IMR-90 (cell line): Measurements from ENCODE around the gene BTBD18. TPM values are rescaled to one million over a fixed set of nuclear protein-coding genes. Genes with fewer than 3 reads are reported as not detected.
A peak's percentile ranks its signal among the peaks of the same experiment; 100 is the strongest.

Source experiments
- ATAC-seq: fragments of 200-7000 bp; cut with Tn5 transposase; 2 replicates; pipeline ENCODE4 v1.9.1; 2020; ENCODE audit warnings: low read depth, mild to moderate bottlenecking, moderate library complexity
- BruUV-seq: library from RNA; stranded (reverse); fragments of 400-500 nt; replicated peaks from 2 replicates; lab custom pipeline; 2021; lab: Mats Ljungman, UMichigan
- CTCF ChIA-PET: fragments of 300-600 bp; formaldehyde crosslinking; extraction: SDS; loops from one replicate; lab custom pipeline; 2021; ENCODE audit warnings: antibody characterized with exemption; lab: Yijun Ruan, JAX
- POLR2A ChIA-PET: fragments of 300-600 bp; sonication (Branson Sonifier 250); formaldehyde crosslinking; loops from one replicate; lab custom pipeline; 2022; ENCODE audit warnings: antibody characterized with exemption; ENCODE audit not compliant: unreplicated experiment; lab: Charles Lee
- DNase-seq: peaks from one replicate; pipeline ENCODE4 v3.0.0; 2013
- H2AFZ ChIP-seq: replicated peaks from 2 replicates; pipeline ENCODE3; 2013; ENCODE audit warnings: low read length, mild to moderate bottlenecking; ENCODE audit not compliant: poor library complexity
- H2AK5ac ChIP-seq: 2 replicates; pipeline ENCODE4 v1.6.1; 2013; ENCODE audit warnings: low read depth, low read length, inconsistent platforms
- H2AK9ac ChIP-seq: replicated peaks from 2 replicates; pipeline ENCODE3; 2013; ENCODE audit warnings: mild to moderate bottlenecking, low read depth, low read length, moderate library complexity; ENCODE audit not compliant: poor library complexity
- H2BK120ac ChIP-seq: 2 replicates; pipeline ENCODE4 v1.6.1; 2013; ENCODE audit warnings: low read depth, low read length, inconsistent platforms
- H2BK15ac ChIP-seq: 3 replicates; pipeline ENCODE4 v1.6.1; 2013; ENCODE audit warnings: low read depth, low read length, inconsistent platforms
- H2BK20ac ChIP-seq: 2 replicates; pipeline ENCODE4 v1.6.1; 2013; ENCODE audit warnings: low read depth, mild to moderate bottlenecking, inconsistent platforms, low read length, moderate library complexity
- H2BK5ac ChIP-seq: 2 replicates; pipeline ENCODE4 v1.6.1; 2013; ENCODE audit warnings: mild to moderate bottlenecking, low read depth, low read length, inconsistent platforms; ENCODE audit not compliant: poor library complexity, severe bottlenecking
- H3K14ac ChIP-seq: replicated peaks from 2 replicates; pipeline ENCODE4 v1.6.1; 2013; ENCODE audit warnings: low read depth, low read length, inconsistent platforms
- H3K18ac ChIP-seq: 2 replicates; pipeline ENCODE4 v1.6.1; 2013; ENCODE audit warnings: low read depth, low read length, control low read depth
- H3K23ac ChIP-seq: 2 replicates; pipeline ENCODE4 v1.6.1; 2013; ENCODE audit warnings: low read depth, low read length, inconsistent platforms
- H3K27ac ChIP-seq: 2 replicates; pipeline ENCODE4 v1.5.1; 2013; ENCODE audit warnings: mild to moderate bottlenecking, control low read depth, low read length; ENCODE audit not compliant: insufficient read depth
- H3K27me3 ChIP-seq: 2 replicates; pipeline ENCODE4 v1.6.1; 2013; ENCODE audit warnings: low read length; ENCODE audit not compliant: control insufficient read depth, insufficient read depth
- H3K36me3 ChIP-seq: 2 replicates; pipeline ENCODE4 v1.6.1; 2013; ENCODE audit warnings: low read length, mixed read lengths; ENCODE audit not compliant: control insufficient read depth, insufficient read depth
- H3K4ac ChIP-seq: 2 replicates; pipeline ENCODE4 v1.6.1; 2013; ENCODE audit warnings: low read depth, low read length, inconsistent platforms
- H3K4me1 ChIP-seq: 2 replicates; pipeline ENCODE4 v1.6.1; 2013; ENCODE audit warnings: low read length, mixed read lengths; ENCODE audit not compliant: control insufficient read depth, insufficient read depth
- H3K4me2 ChIP-seq: 2 replicates; pipeline ENCODE4 v1.6.1; 2013; ENCODE audit warnings: low read depth, mild to moderate bottlenecking, control low read depth, low read length, moderate library complexity
- H3K4me3 ChIP-seq: 2 replicates; pipeline ENCODE4 v1.5.1; 2013; ENCODE audit warnings: low read depth, mild to moderate bottlenecking, control low read depth, low read length, moderate library complexity; ENCODE audit not compliant: insufficient read depth
- H3K56ac ChIP-seq: 2 replicates; pipeline ENCODE4 v1.6.1; 2013; ENCODE audit warnings: low read length, inconsistent platforms; ENCODE audit not compliant: insufficient read depth; ENCODE audit errors: extremely low read depth
- H3K79me1 ChIP-seq, 2 experiments: 2 replicates each; pipeline ENCODE4 v1.6.1; 2013; ENCODE audit warnings: low read length in 2 of 2, inconsistent platforms in 1 of 2, low read depth in 1 of 2
- H3K9ac ChIP-seq: 2 replicates; pipeline ENCODE4 v1.6.1; 2013; ENCODE audit warnings: low read depth, low read length, control low read depth
- H3K9me1 ChIP-seq: 2 replicates; pipeline ENCODE4 v1.6.1; 2013; ENCODE audit warnings: low read length, inconsistent platforms; ENCODE audit not compliant: insufficient read depth
- H3K9me3 ChIP-seq: 2 replicates; pipeline ENCODE4 v1.6.1; 2013; ENCODE audit warnings: low read length; ENCODE audit not compliant: control insufficient read depth, insufficient read depth
- H4K20me1 ChIP-seq: 2 replicates; pipeline ENCODE4 v1.6.1; 2013; ENCODE audit warnings: low read length, inconsistent platforms; ENCODE audit not compliant: insufficient read depth
- H4K5ac ChIP-seq: 2 replicates; pipeline ENCODE4 v1.6.1; 2013; ENCODE audit warnings: mild to moderate bottlenecking, low read depth, low read length, control low read depth
- H4K8ac ChIP-seq, 2 experiments: 2 replicates each; pipeline ENCODE4 v1.6.1; 2013; ENCODE audit warnings: low read depth in 2 of 2, low read length in 2 of 2, control low read depth in 1 of 2, inconsistent platforms in 1 of 2
- H4K91ac ChIP-seq: 2 replicates; pipeline ENCODE4 v1.6.1; 2013; ENCODE audit warnings: low read depth, low read length, inconsistent platforms; ENCODE audit not compliant: insufficient read depth
- CHD1 ChIP-seq: IDR thresholded peaks from 2 replicates; pipeline ENCODE4 v1.6.1; 2012; ENCODE audit warnings: low read depth, low read length, improper control_type of control experiment
- FOS ChIP-seq: fragments of 150-350 bp; IDR thresholded peaks from 2 replicates; pipeline ENCODE4 v1.6.1; 2016; ENCODE audit warnings: low read depth, low read length
- MAFK ChIP-seq: IDR thresholded peaks from 2 replicates; pipeline ENCODE4 v1.6.1; 2012; ENCODE audit warnings: low read depth, low read length, improper control_type of control experiment
- MAZ ChIP-seq: IDR thresholded peaks from 2 replicates; pipeline ENCODE4 v1.6.1; 2012; ENCODE audit warnings: low read depth, mild to moderate bottlenecking, low read length, improper control_type of control experiment, moderate library complexity, borderline replicate concordance
- NFE2L2 ChIP-seq: fragments of 150-350 bp; IDR thresholded peaks from 2 replicates; pipeline ENCODE4 v1.6.1; 2016; ENCODE audit warnings: low read depth, mild to moderate bottlenecking, low read length
- POLR2A ChIP-seq: IDR thresholded peaks from 2 replicates; pipeline ENCODE4 v1.6.1; 2012; ENCODE audit warnings: mild to moderate bottlenecking, low read depth, low read length
- RAD21 ChIP-seq: IDR thresholded peaks from 2 replicates; pipeline ENCODE4 v1.6.1; 2012; ENCODE audit warnings: low read length, improper control_type of control experiment
- RCOR1 ChIP-seq: IDR thresholded peaks from 2 replicates; pipeline ENCODE4 v1.6.1; 2012; ENCODE audit warnings: mild to moderate bottlenecking, low read length, improper control_type of control experiment; ENCODE audit not compliant: insufficient replicate concordance
- RFX5 ChIP-seq: IDR thresholded peaks from 2 replicates; pipeline ENCODE4 v1.8.0; 2012; ENCODE audit warnings: low read depth, mild to moderate bottlenecking, low read length, moderate library complexity
- SMC3 ChIP-seq: fragments of 150-350 bp; IDR thresholded peaks from 2 replicates; pipeline ENCODE4 v1.6.1; 2016; ENCODE audit warnings: low read depth, mild to moderate bottlenecking, antibody characterized with exemption, low read length, moderate library complexity
- WGBS, 2 experiments: methylation state at CpG; one replicate each; pipeline versions ENCODE4 v1.1.5 to v1.1.7; 2013; ENCODE audit warnings: missing lambda C conversion rate in 2 of 2; ENCODE audit not compliant: insufficient read length in 1 of 2; ENCODE audit errors: extremely low coverage in 2 of 2; 5-methylcytosine and 5-hydroxymethylcytosine counted together
- dilution Hi-C: fragments of 300-500 bp; cut with HindIII; formaldehyde crosslinking; loops from one replicate; pipeline ENCODE4 v1.14.3; 2018; ENCODE audit warnings: low sequenced_read_pairs; ENCODE audit not compliant: unreplicated experiment
- in situ Hi-C: fragments of 300-500 bp; cut with MboI; formaldehyde crosslinking; loops from 3 replicates; pipeline ENCODE4 v1.14.3; 2019; ENCODE audit warnings: low sequenced_read_pairs, inconsistent platforms, mixed read lengths
- intact Hi-C: fragments of 100-400 bp; cut with micrococcal nuclease; formaldehyde crosslinking; loops from 2 replicates; pipeline ENCODE4 v1.10.0; 2022
- polyA plus RNA-seq, 3 experiments: library from polyadenylated mRNA; depleted of rRNA; stranded (reverse); fragments of >200 nt; gene quantifications; 2 replicates each; pipeline ENCODE4 v1.2.3, GENCODE V29; 2012; ENCODE audit warnings: low replicate concordance in 1 of 3
- total RNA-seq: library from RNA; depleted of rRNA; stranded (reverse); fragments of >200 nt; gene quantifications from 2 replicates; pipeline ENCODE4 v1.2.3, GENCODE V29; 2012
- TF ChIP-seq, protein P1 (sequence below): conservative IDR thresholded peaks from 2 replicates; pipeline ENCODE4 v1.5.1; 2012; ENCODE audit warnings: mild to moderate bottlenecking, low read depth, low read length, improper control_type of control experiment
- TF ChIP-seq, protein P2 (sequence below): fragments of 150-350 bp; IDR thresholded peaks from 2 replicates; pipeline ENCODE4 v1.6.1; 2017; ENCODE audit warnings: mild to moderate bottlenecking, antibody characterized with exemption, low read length, low read depth

BTBD18 gene
- total and polyA plus RNA-seq, 2 of the 4 experiments (the other 2 are of a cell fraction): not detected

DNA sequence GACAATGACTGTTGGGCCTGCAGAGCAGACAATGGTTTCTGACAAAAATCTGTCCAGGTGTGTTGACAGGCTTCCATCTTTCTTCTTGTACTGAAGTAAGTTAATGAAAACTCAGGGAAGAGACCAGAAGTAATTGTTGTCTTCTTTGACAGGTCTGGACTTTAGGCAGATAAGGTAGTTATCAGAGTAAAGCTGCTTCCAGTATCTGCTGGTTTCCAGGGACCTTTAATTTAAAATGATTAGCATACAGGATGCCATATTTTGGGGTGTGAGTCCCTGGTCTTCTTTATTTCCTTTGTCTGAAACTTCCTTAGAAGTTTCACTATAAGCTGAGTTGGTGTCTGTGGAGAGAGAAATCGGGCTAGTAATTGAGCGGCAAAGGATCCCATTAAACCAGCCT, 37.8 kb downstream of the BTBD18 start:
- Histone ChIP-seq H2BK15ac (no peak overlapping the region), H4K8ac (no peak overlapping the region), H3K9me1 (0 out of 2 replicates have a peak, but pooled peaks cover 3% of the 10 kb centered on the region), H3K27me3 (no peaks in the 10 kb centered on the region), H2AK5ac (no peak overlapping the region), H2BK5ac (no peak overlapping the region), H3K14ac (no peak overlapping the region), H3K56ac (no peak overlapping the region), H3K4me1 (peaks cover 5% of the 10 kb centered on the region; the same call in 1 of the 2 replicates), H3K4me2 (peak overlapping the region; percentile 90), H3K79me1 (peaks cover 7 to 42% of the 10 kb centered on the region in 2 experiments), H3K4ac (no peak overlapping the region), H2BK120ac (no peak overlapping the region), H3K23ac (no peak overlapping the region), H3K36me3 (peaks cover 9% of the 10 kb centered on the region), H3K9ac (no peak overlapping the region), H3K4me3 (0 out of 2 replicates have a peak overlapping the region, but pooled peaks have one; percentile 17), H2AFZ (no peak overlapping the region), H2AK9ac (no peak overlapping the region), H3K27ac (no peak overlapping the region), H4K91ac (no peak overlapping the region), H2BK20ac (no peak overlapping the region), H3K9me3 (no peaks in the 10 kb centered on the region), H4K5ac (no peak overlapping the region), H3K18ac (no peak overlapping the region), H4K20me1 (no peaks in the 10 kb centered on the region)
- no peak for DNase-seq
- intact Hi-C loops (no loop called here), in situ Hi-C loops (no loop called here), dilution Hi-C loops (no loop called here)
- TF ChIP-seq CHD1 (no peak), SMC3 (no peak), FOS (no peak), RAD21 (no peak), RFX5 (no peak), RCOR1 (no peak), NFE2L2 (no peak), MAZ (no peak), POLR2A (no peak), MAFK (no peak)
- TF ChIP-seq, protein P1, sequence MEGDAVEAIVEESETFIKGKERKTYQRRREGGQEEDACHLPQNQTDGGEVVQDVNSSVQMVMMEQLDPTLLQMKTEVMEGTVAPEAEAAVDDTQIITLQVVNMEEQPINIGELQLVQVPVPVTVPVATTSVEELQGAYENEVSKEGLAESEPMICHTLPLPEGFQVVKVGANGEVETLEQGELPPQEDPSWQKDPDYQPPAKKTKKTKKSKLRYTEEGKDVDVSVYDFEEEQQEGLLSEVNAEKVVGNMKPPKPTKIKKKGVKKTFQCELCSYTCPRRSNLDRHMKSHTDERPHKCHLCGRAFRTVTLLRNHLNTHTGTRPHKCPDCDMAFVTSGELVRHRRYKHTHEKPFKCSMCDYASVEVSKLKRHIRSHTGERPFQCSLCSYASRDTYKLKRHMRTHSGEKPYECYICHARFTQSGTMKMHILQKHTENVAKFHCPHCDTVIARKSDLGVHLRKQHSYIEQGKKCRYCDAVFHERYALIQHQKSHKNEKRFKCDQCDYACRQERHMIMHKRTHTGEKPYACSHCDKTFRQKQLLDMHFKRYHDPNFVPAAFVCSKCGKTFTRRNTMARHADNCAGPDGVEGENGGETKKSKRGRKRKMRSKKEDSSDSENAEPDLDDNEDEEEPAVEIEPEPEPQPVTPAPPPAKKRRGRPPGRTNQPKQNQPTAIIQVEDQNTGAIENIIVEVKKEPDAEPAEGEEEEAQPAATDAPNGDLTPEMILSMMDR: no peak
- TF ChIP-seq, protein P2, sequence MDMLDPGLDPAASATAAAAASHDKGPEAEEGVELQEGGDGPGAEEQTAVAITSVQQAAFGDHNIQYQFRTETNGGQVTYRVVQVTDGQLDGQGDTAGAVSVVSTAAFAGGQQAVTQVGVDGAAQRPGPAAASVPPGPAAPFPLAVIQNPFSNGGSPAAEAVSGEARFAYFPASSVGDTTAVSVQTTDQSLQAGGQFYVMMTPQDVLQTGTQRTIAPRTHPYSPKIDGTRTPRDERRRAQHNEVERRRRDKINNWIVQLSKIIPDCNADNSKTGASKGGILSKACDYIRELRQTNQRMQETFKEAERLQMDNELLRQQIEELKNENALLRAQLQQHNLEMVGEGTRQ: no peak
- CTCF ChIA-PET: interaction anchor here (0.8 kb wide), 1 partner anchor 11 kb away, joined by 3 read pairs; no protein-coding TSS in a partner anchor
- no TSS peak for BruUV-seq
- POLR2A ChIA-PET: no interaction called here
- WGBS, 2 experiments: no CpG with 5 or more reads among the region's 2 CpGs
- no peak for ATAC-seq
